GM12878 (cell line): ENCODE data around the gene MARCHF10. TPM values are rescaled to one million over a fixed set of nuclear protein-coding genes. Genes with fewer than 3 reads are reported as not detected.

Experiments
- ATAC-seq: fragments of 200-7000 bp; cut with Tn5 transposase; 3 replicates; pipeline ENCODE4 v1.9.1; 2020; ENCODE audit warnings: mild to moderate bottlenecking, moderate library complexity
- BruUV-seq: library from RNA; stranded (reverse); fragments of 400-500 nt; replicated peaks from 2 replicates; lab custom pipeline; 2021; lab: Mats Ljungman, UMichigan
- CTCF ChIA-PET: fragments of 300-600 bp; sonication (Branson Sonifier 250); formaldehyde crosslinking; extraction: SDS; loops from one replicate; lab custom pipeline; 2021; ENCODE audit warnings: inconsistent platforms; lab: Yijun Ruan, JAX
- POLR2A ChIA-PET: fragments of 350-600 bp; formaldehyde crosslinking; extraction: SDS; loops from one replicate; lab custom pipeline; 2021; ENCODE audit warnings: inconsistent platforms; lab: Charles Lee
- RAD21 ChIA-PET: fragments of 300-600 bp; sonication (Branson Sonifier 250); formaldehyde crosslinking; loops from one replicate; lab custom pipeline; 2023; ENCODE audit warnings: antibody characterized with exemption; ENCODE audit not compliant: unreplicated experiment; lab: Charles Lee
- SMC1A ChIA-PET: fragments of 300-600 bp; sonication (Branson Sonifier 250); formaldehyde crosslinking; loops from one replicate; lab custom pipeline; 2023; ENCODE audit not compliant: unreplicated experiment, uncharacterized antibody; lab: Charles Lee
- DNase-seq: peaks from one replicate; pipeline ENCODE4 v3.0.0-alpha.2; 2011; ENCODE audit warnings: low read depth, low spot score
- FAIRE-seq: peaks from 3 replicates; lab custom pipeline; 2011; peaks lifted over from hg19 to GRCh38; lab: Jason Lieb, UNC
- H2AFZ ChIP-seq: 2 replicates; pipeline ENCODE4 v1.6.0; 2011; ENCODE audit warnings: low read depth, low read length, control low read depth; ENCODE audit not compliant: control insufficient read depth
- H3K27ac ChIP-seq: 2 replicates; pipeline ENCODE4 v1.5.1; 2011; ENCODE audit warnings: control low read depth; ENCODE audit not compliant: control insufficient read depth, insufficient read depth
- H3K27me3 ChIP-seq, 2 experiments: replicated peaks in 1 of 2; 2 replicates each; pipeline versions ENCODE4 v1.6.0 to v1.6.1; 2011; ENCODE audit warnings: low read length in 1 of 2; ENCODE audit not compliant: control insufficient read depth in 2 of 2, insufficient read depth in 2 of 2
- H3K36me3 ChIP-seq, 2 experiments: 2 replicates each; pipeline ENCODE4 v1.5.1; 2011; ENCODE audit warnings: low read length in 1 of 2; ENCODE audit not compliant: control insufficient read depth in 2 of 2, insufficient read depth in 2 of 2
- H3K4me1 ChIP-seq: 2 replicates; pipeline ENCODE4 v1.6.1; 2011; ENCODE audit warnings: mild to moderate bottlenecking, low read length, moderate library complexity, mixed read lengths; ENCODE audit not compliant: control insufficient read depth, insufficient read depth
- H3K4me2 ChIP-seq: 2 replicates; pipeline ENCODE4 v1.6.0; 2011; ENCODE audit warnings: control low read depth; ENCODE audit not compliant: control insufficient read depth, insufficient read depth
- H3K4me3 ChIP-seq: fragments of 200-600 bp; sonication (generic); 2 replicates; pipeline ENCODE4 v1.5.1; 2016
- H3K79me2 ChIP-seq: 2 replicates; pipeline ENCODE4 v1.6.0; 2011; ENCODE audit warnings: low read length; ENCODE audit not compliant: control insufficient read depth, insufficient read depth
- H3K9ac ChIP-seq: 2 replicates; pipeline ENCODE4 v1.8.0; 2011; ENCODE audit warnings: low read length, control low read depth, mixed read lengths; ENCODE audit not compliant: control insufficient read depth, insufficient read depth
- H3K9me3 ChIP-seq: replicated peaks from 3 replicates; pipeline ENCODE4 v1.5.1; 2011; ENCODE audit warnings: mild to moderate bottlenecking, low read length; ENCODE audit not compliant: control insufficient read depth, insufficient read depth
- H4K20me1 ChIP-seq: 2 replicates; pipeline ENCODE4 v1.6.0; 2011; ENCODE audit not compliant: control insufficient read depth, insufficient read depth
- ATF7 ChIP-seq: fragments of 450-650 bp; IDR thresholded peaks from 2 replicates; pipeline ENCODE4 v1.6.1; 2016; ENCODE audit warnings: low read depth, mild to moderate bottlenecking
- CHD4 ChIP-seq: fragments of 200-600 bp; sonication (generic); IDR thresholded peaks from 2 replicates; pipeline ENCODE4 v1.6.1; 2016; ENCODE audit warnings: mild to moderate bottlenecking
- FOXM1 ChIP-seq: IDR thresholded peaks from 2 replicates; pipeline ENCODE4 v1.6.1; 2012; ENCODE audit warnings: low read depth, mild to moderate bottlenecking, inconsistent platforms, low read length, moderate library complexity
- GABPA ChIP-seq: IDR thresholded peaks from 2 replicates; pipeline ENCODE4 v1.6.1; 2014; ENCODE audit warnings: antibody characterized with exemption, low read depth, mild to moderate bottlenecking, inconsistent platforms
- HDAC6 ChIP-seq: fragments of 200-600 bp; sonication (generic); IDR thresholded peaks from one replicate; pipeline ENCODE4 v1.8.0; 2017; ENCODE audit warnings: antibody characterized with exemption; ENCODE audit not compliant: unreplicated experiment
- JUND ChIP-seq: IDR thresholded peaks from 2 replicates; pipeline ENCODE4 v1.6.1; 2012; ENCODE audit warnings: low read depth, mild to moderate bottlenecking, low read length, improper control_type of control experiment, moderate library complexity
- MTA3 ChIP-seq: IDR thresholded peaks from 2 replicates; pipeline ENCODE4 v1.6.1; 2012; ENCODE audit warnings: low read length, inconsistent platforms, borderline replicate concordance
- NFIC ChIP-seq: IDR thresholded peaks from 2 replicates; pipeline ENCODE4 v1.6.1; 2012; ENCODE audit warnings: low read depth, mild to moderate bottlenecking, inconsistent platforms, low read length, moderate library complexity
- NR2C2 ChIP-seq: IDR thresholded peaks from 2 replicates; pipeline ENCODE4 v1.6.1; 2011; ENCODE audit warnings: borderline replicate concordance, low read depth; ENCODE audit not compliant: control insufficient read depth, insufficient read length
- PAX8 ChIP-seq: fragments of 450-650 bp; IDR thresholded peaks from 2 replicates; pipeline ENCODE4 v1.6.1; 2017; ENCODE audit warnings: mild to moderate bottlenecking, moderate library complexity
- POLR2A ChIP-seq: IDR thresholded peaks from 2 replicates; pipeline ENCODE4 v1.6.1; 2011; ENCODE audit warnings: low read depth, mild to moderate bottlenecking, low read length
- RCOR1 ChIP-seq: conservative IDR thresholded peaks from 2 replicates; pipeline ENCODE4 v1.6.1; 2012; ENCODE audit warnings: low read depth, low read length, improper control_type of control experiment
- YBX1 ChIP-seq: fragments of 450-650 bp; IDR thresholded peaks from 2 replicates; pipeline ENCODE4 v1.6.1; 2016; ENCODE audit warnings: antibody characterized with exemption
- ZNF274 ChIP-seq: IDR thresholded peaks from one replicate; pipeline ENCODE4 v1.8.0; 2011; ENCODE audit not compliant: insufficient read length, insufficient read depth
- WGBS: methylation state at CpG from one replicate; pipeline ENCODE4 v1.1.6; 2016; ENCODE audit warnings: low lambda C conversion rate; ENCODE audit not compliant: insufficient replicate concordance, insufficient coverage; ENCODE audit errors: missing lambda C conversion rate; 5-methylcytosine and 5-hydroxymethylcytosine counted together
- in situ Hi-C: fragments of 300-500 bp; cut with MboI; formaldehyde crosslinking; loops from 9 replicates; pipeline ENCODE4 v1.14.3; 2018; ENCODE audit warnings: mixed read lengths
- intact Hi-C: fragments of 100-400 bp; cut with micrococcal nuclease; formaldehyde crosslinking; loops from one replicate; pipeline ENCODE4 v1.14.2; 2022; ENCODE audit not compliant: unreplicated experiment
- polyA plus RNA-seq, 11 experiments: library from polyadenylated mRNA; depleted of rRNA in 4 of 11; unstranded in 6 of 11; stranded (reverse) in 5 of 11; fragments of >200 nt; fragmentation: Nextera tagmentation in 4 of 11; fragmentation: Illumina TruSeq in 1 of 11; extraction: Ambion mirVana in 4 of 11; extraction: Trizol in 1 of 11; gene quantifications; 1 replicate in 1 of 11; 2 replicates in 10 of 11; pipeline versions ENCODE4 v1.2.1 to v1.2.3, GENCODE V29; 2011 to 2016; ENCODE audit warnings: inconsistent platforms in 2 of 11, missing spikeins in 2 of 11, low read depth in 1 of 11
- total RNA-seq, 4 experiments: library from RNA; depleted of rRNA in 3 of 4; stranded (reverse); fragments of >200 nt in 3 of 4; fragmentation: Illumina TruSeq in 1 of 4; extraction: Trizol in 1 of 4; gene quantifications; 2 replicates each; pipeline versions ENCODE4 v1.2.1 to v1.2.3, GENCODE V29; 2013 to 2021
- TF ChIP-seq, protein P1 (sequence below): fragments of 150-350 bp; IDR thresholded peaks from 2 replicates; pipeline ENCODE4 v1.6.1; 2014; ENCODE audit warnings: mild to moderate bottlenecking, low read depth, low read length
- TF ChIP-seq, protein P2 (sequence below): fragments of 450-650 bp; IDR thresholded peaks from 2 replicates; pipeline ENCODE4 v1.6.1; 2016; ENCODE audit warnings: mild to moderate bottlenecking
- TF ChIP-seq, protein P3 (sequence below): fragments of 450-650 bp; IDR thresholded peaks from 2 replicates; pipeline ENCODE4 v1.6.1; 2017; ENCODE audit warnings: mild to moderate bottlenecking, low read depth, inconsistent platforms; ENCODE audit not compliant: poor library complexity, severe bottlenecking

Gene MARCHF10
- total and polyA plus RNA-seq, 10 of the 15 experiments (the other 5 are each of a cell fraction or from before 2014, with no cell fraction given): 0.11 to 0.24 TPM; not detected in 8

DNA sequence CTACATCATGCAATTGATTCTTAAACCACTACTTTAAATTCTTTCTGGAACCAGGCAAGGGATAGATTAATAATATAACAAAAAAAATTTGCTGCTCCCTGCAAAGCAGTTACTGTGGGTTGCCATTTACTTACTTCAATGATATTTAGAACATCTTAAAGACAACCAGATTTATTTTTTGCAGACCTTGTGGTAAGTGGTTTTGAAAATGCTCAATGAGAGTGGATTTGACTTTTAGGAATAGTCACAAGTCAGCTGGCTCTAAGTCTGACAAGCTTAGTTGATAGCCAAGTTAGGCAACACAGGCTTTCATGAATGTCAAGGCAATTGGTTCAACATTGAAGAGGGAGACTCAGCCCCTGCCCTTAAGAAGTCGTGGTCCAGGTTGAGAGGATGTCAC, 11.8 kb downstream of the MARCHF10 start:
- in situ Hi-C loops: no loop called here
- Histone ChIP-seq H3K4me3 (no peak overlapping the region), H3K4me1 (no peaks in the 10 kb centered on the region), H3K9me3 (no peaks in the 10 kb centered on the region), H3K27ac (no peak overlapping the region), H3K4me2 (no peak overlapping the region), H3K79me2 (no peaks in the 10 kb centered on the region), H4K20me1 (no peaks in the 10 kb centered on the region), H3K36me3 (no peaks in the 10 kb centered on the region), H2AFZ (no peak overlapping the region), H3K27me3 (no peaks in the 10 kb centered on the region; a peak in 2 of 4 replicates), H3K9ac (no peak overlapping the region)
- intact Hi-C loops: no loop called here
- no peak for FAIRE-seq
- DNase-seq: no peak
- ChIA-PET RAD21 (no interaction called here), CTCF (interaction anchor here (0.8 kb wide), 1 partner anchor 610 kb away, joined by 3 read pairs; no protein-coding TSS in a partner anchor), POLR2A (no interaction called here), SMC1A (no interaction called here)
- TF ChIP-seq, protein P1, sequence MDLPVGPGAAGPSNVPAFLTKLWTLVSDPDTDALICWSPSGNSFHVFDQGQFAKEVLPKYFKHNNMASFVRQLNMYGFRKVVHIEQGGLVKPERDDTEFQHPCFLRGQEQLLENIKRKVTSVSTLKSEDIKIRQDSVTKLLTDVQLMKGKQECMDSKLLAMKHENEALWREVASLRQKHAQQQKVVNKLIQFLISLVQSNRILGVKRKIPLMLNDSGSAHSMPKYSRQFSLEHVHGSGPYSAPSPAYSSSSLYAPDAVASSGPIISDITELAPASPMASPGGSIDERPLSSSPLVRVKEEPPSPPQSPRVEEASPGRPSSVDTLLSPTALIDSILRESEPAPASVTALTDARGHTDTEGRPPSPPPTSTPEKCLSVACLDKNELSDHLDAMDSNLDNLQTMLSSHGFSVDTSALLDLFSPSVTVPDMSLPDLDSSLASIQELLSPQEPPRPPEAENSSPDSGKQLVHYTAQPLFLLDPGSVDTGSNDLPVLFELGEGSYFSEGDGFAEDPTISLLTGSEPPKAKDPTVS: no peak
- TF ChIP-seq, protein P2, sequence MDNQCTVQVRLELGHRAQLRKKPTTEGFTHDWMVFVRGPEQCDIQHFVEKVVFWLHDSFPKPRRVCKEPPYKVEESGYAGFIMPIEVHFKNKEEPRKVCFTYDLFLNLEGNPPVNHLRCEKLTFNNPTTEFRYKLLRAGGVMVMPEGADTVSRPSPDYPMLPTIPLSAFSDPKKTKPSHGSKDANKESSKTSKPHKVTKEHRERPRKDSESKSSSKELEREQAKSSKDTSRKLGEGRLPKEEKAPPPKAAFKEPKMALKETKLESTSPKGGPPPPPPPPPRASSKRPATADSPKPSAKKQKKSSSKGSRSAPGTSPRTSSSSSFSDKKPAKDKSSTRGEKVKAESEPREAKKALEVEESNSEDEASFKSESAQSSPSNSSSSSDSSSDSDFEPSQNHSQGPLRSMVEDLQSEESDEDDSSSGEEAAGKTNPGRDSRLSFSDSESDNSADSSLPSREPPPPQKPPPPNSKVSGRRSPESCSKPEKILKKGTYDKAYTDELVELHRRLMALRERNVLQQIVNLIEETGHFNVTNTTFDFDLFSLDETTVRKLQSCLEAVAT: no peak
- TF ChIP-seq HDAC6 (no peak), CHD4 (no peak), MTA3 (no peak), YBX1 (no peak), PAX8 (no peak), JUND (no peak), NR2C2 (no peak), GABPA (no peak), ATF7 (no peak), RCOR1 (no peak), NFIC (no peak), ZNF274 (no peak), FOXM1 (no peak), POLR2A (no peak)
- TF ChIP-seq, protein P3, sequence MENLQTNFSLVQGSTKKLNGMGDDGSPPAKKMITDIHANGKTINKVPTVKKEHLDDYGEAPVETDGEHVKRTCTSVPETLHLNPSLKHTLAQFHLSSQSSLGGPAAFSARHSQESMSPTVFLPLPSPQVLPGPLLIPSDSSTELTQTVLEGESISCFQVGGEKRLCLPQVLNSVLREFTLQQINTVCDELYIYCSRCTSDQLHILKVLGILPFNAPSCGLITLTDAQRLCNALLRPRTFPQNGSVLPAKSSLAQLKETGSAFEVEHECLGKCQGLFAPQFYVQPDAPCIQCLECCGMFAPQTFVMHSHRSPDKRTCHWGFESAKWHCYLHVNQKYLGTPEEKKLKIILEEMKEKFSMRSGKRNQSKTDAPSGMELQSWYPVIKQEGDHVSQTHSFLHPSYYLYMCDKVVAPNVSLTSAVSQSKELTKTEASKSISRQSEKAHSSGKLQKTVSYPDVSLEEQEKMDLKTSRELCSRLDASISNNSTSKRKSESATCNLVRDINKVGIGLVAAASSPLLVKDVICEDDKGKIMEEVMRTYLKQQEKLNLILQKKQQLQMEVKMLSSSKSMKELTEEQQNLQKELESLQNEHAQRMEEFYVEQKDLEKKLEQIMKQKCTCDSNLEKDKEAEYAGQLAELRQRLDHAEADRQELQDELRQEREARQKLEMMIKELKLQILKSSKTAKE: no peak
- BruUV-seq: no TSS peak
- ATAC-seq: no peak
- 0% methylated on average over 1 of the region's 1 CpG for WGBS
